HG02884 (cell line): ENCODE data around the gene ARIH2.

Experiments used
- ATAC-seq: cut with Tn5 transposase; IDR thresholded peaks from one replicate; pipeline ENCODE4 v1.9.1; 2021; ENCODE audit warnings: mild to moderate bottlenecking, moderate library complexity; ENCODE audit not compliant: unreplicated experiment

Gene ARIH2

DNA sequence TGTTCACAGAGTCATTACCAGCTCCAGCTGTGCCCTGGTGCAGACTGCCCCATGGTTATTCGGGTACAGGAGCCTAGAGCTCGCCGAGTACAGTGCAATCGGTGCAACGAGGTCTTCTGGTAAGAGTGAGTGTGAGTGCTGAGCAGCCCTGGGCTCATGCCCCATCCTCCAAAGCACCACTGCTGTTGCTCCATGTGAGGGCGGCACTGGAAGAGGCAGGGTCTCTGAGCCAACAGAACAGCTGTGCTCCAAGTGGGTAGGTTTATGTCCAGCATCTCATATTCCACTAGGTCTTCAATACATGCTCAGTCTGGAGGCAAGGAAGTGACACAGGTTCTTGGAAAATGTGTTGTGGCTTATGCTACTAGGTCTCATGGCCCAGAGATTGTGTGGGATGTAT, 51.9 kb downstream of the ARIH2 start:
- ATAC-seq = no peak

DNA sequence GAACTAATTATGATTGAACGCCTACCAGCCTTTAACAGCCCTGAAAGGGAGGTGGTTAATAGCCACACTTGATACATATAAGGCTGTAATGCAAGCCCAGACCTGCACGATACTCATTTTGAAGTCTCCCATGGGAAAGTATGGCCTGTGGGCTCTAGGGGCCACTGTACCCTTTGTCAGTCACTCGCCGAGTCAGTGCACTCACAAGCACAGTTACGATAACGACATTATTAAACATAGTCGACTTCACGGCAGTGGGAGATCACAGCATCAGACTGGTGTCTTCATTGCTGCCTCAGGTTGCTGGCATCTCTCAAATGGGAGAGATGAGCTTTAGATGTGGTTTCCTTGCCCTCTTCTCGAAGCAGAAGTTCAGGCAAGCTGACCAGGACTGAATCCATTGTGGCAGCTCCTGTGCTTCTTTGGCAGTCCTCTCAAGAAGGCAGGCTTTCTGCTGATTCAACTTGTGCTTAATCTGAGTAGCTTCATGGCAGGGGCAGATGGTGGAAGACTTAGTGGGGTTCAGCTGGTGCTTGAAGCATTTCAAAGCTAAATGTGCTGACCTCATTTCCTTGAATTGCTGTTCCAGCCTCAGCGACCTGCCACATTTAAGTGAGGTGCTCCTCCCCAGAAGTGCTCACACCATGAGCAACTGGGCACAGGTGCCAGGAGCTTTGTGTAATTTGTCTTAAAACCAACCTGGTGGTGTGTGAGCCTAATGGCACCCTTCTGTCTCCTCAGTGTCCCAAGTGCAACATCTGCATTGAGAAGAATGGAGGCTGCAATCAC, 55.6 kb downstream of the ARIH2 start:
- ATAC-seq = no peak

DNA sequence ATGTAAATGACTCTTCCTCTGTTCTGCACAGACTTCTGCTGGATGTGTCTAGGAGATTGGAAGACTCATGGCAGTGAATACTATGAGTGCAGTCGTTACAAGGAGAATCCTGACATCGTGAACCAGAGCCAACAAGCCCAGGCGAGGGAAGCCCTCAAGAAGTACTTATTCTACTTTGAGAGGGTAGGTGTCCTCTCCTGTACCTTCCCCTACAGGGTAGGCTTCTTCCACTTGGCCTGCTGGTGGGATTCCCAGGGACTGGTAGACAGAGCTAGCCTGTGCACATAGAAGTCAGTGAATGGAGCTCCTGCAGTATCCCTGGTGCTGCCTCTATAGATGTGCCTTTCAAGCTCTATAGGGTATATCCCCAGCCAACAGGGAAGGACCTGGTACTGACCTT, 60.8 kb downstream of the ARIH2 start:
- no peak for ATAC-seq

DNA sequence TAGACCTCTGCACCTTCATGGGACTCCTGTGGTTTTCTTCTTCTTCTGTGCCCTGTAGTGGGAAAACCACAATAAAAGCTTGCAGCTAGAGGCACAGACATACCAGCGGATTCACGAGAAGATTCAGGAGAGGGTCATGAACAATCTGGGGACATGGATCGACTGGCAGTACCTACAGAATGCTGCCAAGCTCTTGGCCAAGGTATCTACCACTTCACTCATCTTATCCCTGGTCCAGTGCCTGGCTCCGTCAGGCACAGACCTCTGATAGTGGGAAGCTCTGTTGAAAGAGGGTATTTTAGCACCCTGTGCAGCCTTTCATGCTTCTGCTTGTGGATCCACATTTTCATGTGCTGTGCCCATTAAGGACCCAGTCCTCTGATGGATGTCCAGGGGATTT, 61.7 kb downstream of the ARIH2 start:
- no peak for ATAC-seq

DNA sequence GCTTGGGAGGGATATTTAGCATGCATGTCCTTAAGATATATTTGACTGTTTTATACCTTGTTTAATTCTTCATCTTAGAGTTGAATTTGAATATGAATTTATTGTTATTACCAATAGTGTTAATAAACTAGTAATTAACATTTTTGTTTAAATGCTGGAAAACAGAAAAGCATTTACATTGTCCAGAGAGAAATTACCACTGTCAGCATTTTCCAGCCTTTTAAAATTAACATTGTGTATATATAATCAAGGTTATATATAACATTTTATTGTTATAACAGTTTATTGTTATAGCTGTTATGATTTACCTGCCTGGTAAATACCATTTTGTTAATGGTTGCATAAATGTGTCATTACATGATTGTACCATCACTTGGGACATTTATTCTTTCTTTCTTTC, 63.4 kb downstream of the ARIH2 start:
- no peak for ATAC-seq

DNA sequence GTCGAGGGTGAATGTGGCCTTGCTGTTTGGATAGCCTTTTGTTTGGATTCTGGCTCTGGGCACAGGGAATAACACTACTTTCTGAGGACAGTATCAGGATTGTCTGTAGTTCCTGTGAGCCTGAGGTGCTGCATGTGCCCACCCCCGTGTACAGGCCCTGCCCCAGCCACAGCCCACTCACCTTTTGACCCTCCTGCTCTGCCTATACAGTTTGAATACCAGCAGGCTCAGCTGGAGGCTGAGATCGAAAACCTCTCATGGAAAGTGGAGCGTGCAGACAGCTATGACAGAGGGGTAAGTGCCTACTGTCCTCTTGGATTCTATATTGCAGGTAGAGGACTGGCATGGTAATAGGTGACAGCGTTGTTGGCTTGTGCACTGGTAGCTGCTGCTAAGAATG, 64.0 kb downstream of the ARIH2 start:
- ATAC-seq = no peak

DNA sequence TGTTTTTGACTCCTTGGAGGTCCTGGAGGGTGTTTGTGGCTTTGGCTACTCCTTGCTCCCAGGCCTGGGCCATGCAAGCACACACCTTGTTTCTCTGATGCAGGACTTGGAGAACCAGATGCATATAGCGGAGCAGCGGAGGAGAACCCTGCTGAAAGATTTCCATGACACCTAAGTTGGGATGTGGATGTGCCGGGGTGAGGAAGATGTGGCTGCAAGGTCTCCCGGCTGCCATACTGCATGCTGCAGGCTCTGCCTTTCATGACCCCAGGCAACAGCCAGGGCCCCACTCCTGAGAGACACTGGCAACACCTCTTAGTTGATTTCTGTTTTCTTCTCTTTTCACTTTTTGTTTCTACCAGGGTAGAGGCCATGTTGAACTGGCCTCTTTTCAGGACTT, 64.5 kb downstream of the ARIH2 start:
- ATAC-seq = no peak

DNA sequence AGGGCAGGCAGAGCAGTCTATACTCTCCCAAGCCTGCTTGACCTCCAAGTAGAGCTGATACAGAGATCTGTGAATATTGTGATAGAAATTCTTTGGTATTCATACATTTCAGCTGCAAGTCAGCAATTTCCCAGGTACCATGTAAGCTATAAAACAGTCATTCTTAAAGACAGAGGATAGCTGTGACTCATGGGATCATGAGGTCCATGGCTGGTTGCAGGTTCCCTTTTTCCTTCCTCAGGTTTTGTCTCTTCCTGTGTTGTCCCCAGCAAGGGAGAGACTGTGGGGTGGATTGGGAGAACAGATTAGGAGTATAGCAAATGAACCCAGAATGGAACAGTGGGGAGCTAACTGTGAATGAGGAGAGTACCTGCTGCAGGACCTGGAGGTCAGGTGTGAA, 66.0 kb downstream of the ARIH2 start:
- ATAC-seq = no peak

DNA sequence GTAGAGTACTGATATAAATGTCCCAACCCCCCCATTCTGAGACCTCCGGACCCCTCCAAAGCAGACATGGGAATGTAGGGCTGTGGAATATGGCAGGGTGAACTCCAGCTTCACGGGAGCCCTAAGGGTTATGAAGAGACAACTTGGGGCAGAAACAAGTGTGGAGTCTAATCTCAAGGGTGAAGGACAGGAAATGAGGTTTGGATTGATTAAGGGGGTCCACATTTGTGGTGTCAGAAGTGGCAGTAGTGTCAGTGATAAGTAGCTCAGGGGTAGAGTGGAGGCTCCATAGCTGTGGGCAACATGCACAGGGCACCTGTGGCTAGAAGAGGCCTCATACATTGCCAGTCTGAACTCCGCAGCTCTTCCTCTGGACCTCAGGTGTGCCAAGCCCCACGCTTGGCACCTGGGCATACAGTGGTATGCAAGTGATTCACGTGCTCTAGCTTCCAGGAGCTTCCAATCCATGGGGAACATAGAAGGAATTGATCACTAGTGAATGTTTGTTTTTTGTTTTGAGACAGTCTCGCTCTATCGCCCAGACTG, 67.3 kb downstream of the ARIH2 start:
- ATAC-seq = no peak

DNA sequence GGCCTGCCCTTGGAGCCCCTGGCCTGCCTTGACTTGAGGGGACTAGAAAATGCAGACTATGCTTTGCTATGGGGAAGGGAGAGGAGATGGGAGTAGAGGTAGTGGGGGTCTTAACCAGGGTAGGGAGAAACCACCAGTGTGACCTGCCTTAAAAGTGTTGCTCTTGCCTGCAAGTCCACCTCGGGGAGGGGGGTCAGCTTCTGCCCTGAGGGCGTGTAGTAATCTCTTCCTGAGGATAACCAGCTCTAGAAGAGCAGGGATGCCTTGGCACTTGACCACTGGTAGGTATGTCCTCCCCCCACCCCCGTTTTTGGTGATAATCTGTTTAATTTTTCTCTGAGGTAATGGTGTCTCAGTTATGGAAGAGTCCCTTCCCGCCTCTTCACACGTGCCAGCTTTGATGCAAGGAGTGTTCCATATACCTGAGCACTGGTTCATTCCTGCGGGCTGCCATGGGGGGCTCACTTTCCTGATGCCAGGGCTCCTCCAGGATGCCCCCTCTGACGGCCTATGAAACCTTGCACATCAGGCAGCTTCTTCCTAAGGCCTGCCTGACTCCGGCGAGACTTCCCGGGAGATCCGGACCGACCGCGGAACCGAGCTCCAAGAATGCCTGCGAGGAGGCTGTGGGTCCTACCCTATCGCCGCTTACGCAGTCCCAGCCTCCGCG, 70.6 kb downstream of the ARIH2 start:
- no peak for ATAC-seq

DNA sequence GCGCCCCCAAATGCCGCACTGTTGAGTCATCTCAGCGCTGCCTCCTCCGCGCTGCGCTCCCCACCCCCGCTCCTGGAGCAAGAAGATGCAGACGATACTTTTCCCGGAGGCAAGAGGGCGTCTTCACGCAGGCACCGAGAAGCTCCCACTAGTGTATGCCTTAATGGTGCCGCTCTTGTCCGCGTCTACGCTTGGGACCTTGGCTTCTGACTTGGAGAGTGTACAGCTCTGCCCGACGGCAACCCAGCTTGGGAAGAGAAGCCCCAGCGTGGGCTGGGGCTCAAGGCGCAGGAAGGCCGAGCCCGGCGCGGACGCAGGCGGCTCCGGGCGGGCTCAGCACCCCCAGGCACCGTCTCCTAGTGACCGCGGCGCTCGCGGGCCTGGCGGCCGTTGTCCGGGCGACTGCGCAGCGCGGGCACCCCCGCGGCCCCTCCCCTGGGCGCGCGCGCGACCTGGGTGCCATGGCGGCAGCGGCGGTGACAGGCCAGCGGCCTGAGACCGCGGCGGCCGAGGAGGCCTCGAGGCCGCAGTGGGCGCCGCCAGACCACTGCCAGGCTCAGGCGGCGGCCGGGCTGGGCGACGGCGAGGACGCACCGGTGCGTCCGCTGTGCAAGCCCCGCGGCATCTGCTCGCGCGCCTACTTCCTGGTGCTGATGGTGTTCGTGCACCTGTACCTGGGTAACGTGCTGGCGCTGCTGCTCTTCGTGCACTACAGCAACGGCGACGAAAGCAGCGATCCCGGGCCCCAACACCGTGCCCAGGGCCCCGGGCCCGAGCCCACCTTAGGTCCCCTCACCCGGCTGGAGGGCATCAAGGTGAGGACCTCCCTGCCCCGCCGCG, 71.4 kb downstream of the ARIH2 start, which contains the start of gene P4HTM:
Gene P4HTM, plus strand, starts transcription at position 446 of the 840 bp plus-strand sequence. Its CDS starts 16 bp downstream, at position 462.
- peak; percentile 47 for ATAC-seq

DNA sequence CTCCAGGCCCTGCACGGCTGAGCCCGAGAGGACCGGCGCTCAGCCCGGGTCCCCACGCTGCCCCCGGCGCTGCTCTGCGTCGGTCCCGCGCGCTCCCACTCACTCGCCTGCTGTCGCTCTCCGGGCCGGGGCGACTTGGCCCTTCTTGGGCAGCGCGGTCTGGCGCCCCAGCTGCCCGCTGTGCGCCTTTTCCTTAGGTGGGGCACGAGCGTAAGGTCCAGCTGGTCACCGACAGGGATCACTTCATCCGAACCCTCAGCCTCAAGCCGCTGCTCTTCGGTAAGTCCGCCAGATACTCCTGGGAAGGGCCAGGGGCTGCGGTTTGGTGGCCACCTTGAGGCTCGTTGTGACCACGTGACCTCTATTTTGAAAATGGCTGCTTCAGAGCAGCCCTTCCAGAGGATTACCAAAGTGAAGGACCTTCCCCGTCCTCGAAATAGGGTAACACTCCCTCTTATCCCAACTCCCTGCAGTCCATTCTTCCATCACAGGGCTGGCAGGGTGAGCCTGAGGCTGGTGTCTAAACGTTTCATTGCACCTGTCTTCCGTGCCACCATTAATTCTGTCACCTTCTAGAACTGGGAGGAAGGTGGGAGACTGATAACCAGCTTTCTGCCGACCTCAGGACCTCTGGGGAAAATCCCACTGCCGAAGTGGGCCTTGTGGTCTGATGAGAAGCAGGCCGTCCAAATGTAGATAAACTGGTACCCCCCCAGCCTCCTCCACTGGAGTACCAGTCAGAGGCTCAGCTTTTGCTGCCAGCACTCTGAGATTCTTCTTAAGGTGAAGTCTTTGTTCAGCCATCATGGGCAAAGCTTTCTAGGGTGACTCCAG, 72.2 kb downstream of the ARIH2 start:
- no peak for ATAC-seq

DNA sequence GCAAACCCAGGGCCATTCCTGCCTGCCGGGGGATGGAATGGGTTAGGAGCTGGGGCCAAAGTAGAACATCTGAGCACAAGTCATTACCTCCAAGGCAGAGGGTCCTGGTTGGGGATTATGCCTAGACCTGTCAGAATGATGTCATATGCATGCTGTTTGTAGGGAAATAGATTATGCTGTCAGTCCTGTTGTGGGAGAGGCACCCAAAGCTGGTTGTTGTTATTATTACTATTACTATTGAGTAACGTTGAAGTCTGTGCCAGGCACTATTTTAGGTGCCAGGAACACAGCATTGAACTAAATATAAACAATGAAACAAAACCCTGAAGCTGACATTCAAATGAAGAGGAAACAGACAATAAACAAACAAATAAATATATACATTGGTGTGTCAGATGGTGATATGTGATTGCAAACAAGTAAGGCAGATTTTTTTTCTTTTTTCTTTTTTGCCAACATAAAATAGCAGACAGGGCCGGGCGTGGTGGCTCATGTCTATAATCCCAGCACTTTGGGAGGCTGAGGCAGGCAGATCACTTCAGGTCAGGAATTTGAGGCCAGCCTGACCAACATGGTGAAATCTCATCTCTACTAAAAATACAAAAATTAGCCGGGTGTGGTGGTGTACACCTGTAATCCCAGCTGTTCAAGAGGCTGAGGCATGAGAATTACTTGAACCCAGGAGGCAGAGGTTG, 73.4 kb downstream of the ARIH2 start:
- ATAC-seq = no peak

DNA sequence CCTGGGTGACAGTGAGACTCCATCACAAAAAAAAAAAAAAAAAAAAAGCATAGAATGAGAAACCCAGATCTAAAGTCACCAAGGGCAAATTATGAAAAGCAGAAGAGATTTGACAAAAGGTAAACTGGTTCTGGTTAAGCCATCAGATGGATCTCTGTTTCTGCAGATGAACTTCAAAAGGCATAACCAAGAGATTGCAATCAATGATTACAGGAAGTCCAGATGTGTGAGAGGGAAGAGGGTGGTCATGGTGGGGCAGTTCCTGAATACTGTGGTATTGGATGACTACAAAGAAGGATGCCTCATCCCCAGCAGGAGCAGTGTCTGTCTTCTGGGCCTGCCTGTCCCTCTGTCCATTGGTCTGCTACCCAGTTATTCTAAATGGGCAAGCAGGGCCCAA, 75.2 kb downstream of the ARIH2 start:
- no peak for ATAC-seq

DNA sequence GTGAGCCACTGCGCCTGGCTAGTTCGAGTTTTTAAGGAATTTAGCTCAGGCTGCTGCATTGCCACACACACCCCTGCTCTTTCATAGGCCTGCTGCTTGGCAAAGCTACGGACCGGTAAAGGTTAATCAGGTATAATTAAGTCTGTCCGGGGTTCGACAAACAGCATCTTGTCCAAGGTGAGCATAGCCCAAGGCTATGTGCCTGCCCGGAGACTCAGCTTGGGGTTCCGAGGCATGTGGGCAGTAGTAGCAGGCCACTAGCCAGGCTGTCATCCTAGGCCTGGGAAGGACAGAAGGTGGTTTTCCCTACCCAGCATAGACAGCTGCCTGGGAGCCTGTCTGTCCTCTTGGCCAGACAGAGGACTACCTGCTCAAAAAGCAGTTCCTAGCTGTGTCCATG, 78.0 kb downstream of the ARIH2 start:
- ATAC-seq = no peak

DNA sequence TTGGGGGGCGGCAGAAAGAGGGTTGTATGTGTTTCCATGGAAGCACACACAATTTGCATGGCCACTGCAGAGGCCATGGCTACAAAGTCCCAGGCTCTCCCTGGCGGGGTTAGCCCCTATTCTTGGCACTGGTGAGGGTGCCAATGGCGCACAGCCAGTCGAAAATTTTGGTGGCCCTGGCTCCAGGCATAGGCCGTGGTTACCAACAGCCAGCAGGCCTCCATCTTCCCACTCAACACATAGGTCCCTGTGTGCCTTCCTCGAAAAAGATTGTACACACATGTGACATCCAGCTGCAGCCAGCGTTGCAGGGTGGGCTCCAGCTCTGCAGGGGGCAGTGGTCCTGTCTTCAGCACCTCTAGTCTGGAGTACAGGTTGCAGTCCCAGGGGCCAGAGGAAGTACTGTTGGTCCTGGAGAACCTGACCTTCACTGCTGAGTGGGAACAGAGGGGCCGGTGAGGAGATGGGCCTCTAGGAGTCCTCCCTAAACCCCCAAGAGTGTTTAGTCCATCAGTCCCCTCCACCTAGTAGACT, 78.5 kb downstream of the ARIH2 start:
- no peak for ATAC-seq

DNA sequence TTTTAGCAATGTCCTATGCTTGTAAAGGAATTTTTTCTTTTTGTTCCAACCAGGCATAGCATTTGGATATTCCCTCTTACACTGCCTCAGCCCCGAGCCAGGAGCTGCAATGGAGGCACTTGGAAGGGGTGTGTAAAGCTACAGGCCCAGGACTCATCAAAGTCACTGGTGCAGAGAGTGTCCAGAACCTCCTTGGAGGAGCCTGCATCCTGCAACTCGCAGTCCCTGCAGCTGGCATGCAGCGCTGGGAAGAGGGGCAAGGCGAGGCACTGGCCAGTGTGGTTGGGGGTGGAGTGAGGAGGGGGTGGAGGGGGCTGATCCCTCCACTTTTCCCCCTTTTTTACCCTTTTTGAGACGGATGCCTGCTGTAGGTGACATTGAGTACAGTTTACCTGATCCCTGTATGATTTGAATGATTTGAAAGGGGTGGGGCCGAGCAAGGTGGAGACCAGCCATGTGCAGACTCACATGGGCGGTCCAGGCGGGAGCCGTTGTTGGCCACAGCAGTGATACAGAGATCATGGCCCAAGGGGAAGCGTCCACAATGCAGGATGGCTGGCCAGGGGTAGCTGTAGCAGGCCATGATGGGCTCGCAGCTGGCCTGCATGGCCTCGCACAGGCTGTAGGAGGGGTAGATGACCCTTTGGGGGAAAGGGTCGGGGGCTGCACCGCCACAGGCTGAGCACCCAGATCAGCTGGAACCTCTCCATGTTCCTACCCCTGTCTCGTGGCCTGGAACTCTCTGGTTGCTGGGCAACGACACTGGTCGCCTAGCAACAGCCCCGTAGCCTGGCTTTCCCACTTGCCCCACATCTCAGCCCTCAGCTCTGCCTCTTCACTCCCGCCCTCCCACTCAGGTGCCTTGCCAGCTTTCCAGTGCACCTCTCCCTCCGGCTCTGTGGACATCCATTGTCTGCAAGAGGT, 79.3 kb downstream of the ARIH2 start:
- ATAC-seq = no peak

DNA sequence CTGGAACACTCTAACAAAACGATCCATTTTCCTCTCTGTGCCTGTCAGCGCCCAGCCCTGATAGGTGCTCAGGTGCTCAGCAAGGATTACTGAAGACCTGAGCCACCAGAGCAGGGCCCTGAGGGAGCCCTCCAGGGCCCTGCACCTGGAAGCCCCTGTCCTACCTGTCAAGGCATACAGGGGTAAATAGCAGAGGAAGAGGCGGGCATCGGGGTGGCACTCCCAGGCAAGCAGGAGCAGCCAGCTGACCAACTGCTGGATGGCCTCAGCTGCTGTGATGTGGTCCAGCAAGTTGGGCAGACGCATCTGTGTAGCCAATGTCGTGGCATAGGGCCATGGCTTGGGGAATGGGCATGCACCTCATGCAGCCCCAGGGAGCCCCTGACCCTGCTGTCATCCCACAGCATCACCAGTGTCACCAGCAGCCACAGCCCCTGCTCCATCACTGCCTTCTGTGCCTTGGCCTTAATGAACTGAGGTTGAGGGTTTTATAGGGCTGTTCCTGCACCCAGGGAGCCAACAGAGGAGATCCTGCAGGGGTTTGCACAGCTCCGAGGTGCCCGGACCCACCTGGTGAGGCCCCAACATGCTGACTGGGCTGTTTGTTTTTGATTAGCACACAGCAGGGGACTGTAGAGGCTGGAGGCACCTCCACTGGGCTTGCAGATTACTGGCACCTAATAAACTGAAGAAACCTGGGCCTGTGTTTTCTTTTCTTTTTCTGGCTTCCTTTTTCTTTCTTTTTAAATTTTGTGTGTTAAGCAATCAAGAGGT, 80.6 kb downstream of the ARIH2 start:
- ATAC-seq = no peak
